Prostate gland (tissue), 2 donors: Measurements from ENCODE around the gene PBXIP1.

Experiments
- POLR2AphosphoS5 ChIP-seq: sonication (generic); formaldehyde crosslinking; IDR thresholded peaks from one replicate; pipeline ENCODE4 v1.6.1; 2017; ENCODE audit warnings: antibody characterized with exemption
- TF ChIP-seq, protein P1 (sequence below), 4 experiments: fragments of 200-600 bp in 2 of 4; fragments of 450-650 bp in 2 of 4; sonication (generic) in 2 of 4; IDR thresholded peaks; 1 replicate in 3 of 4; 2 replicates in 1 of 4; pipeline ENCODE4 v1.5.1; 2016 to 2019; ENCODE audit warnings: antibody characterized with exemption in 4 of 4, mild to moderate bottlenecking in 2 of 4, moderate library complexity in 2 of 4

DNA sequence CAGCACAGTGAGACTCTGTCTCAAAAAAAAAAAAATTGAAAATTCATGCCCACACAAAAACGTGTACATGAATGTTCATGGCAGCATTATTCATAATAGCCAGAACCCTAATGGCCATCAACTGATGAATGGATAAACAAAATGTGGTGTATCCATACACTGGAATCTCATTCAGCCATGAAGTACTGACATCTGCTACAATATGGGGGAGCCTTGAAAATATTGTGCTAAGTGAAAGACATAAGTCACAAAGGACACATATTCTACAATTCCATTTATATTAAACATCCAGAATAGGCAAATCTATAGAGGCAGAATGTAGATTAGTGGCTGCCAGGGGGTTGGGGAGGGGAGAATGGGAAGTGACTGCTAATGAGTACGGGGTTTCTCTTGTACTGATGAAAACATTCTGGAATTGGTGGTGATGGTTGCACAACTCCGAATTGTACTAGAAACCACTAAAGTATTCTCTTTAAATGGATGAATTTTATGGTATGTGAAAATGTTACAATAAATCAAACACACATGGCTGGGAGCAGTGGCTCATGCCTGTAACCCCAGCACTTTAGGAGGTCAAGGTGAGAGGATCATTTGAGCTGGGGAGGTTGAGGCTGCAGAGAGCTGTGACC is 52.8 kb downstream of the PBXIP1 start:
- TF ChIP-seq POLR2AphosphoS5 = no peak
- TF ChIP-seq, protein P1, sequence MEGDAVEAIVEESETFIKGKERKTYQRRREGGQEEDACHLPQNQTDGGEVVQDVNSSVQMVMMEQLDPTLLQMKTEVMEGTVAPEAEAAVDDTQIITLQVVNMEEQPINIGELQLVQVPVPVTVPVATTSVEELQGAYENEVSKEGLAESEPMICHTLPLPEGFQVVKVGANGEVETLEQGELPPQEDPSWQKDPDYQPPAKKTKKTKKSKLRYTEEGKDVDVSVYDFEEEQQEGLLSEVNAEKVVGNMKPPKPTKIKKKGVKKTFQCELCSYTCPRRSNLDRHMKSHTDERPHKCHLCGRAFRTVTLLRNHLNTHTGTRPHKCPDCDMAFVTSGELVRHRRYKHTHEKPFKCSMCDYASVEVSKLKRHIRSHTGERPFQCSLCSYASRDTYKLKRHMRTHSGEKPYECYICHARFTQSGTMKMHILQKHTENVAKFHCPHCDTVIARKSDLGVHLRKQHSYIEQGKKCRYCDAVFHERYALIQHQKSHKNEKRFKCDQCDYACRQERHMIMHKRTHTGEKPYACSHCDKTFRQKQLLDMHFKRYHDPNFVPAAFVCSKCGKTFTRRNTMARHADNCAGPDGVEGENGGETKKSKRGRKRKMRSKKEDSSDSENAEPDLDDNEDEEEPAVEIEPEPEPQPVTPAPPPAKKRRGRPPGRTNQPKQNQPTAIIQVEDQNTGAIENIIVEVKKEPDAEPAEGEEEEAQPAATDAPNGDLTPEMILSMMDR (IDR thresholded peaks at IDR 0.05) = no peak
